Midbrain (tissue), 1 donor: Measurements from ENCODE around the gene GRIN2D.
"Not testable (repeated sequence)": the region's sequence is repeated elsewhere in the genome, so short reads cannot be mapped to it uniquely, and the experiment has no call there.

Experiments used
- DNase-seq: peaks from one replicate; lab custom pipeline; 2025; lab: John Stamatoyannopoulos, UW

The GRIN2D gene

GRCh38 chr19:48371771-48372170 lies 21.7 kb upstream of the GRIN2D start:
- not testable (repeated sequence) for DNase-seq

- DNase-seq = no peak
Observed at GRCh38 chr19:48372904-48373303, 20.6 kb upstream of the GRIN2D start.

- DNase-seq = no peak
Observed at GRCh38 chr19:48373567-48373966, 19.9 kb upstream of the GRIN2D start.

GRCh38 chr19:48378194-48378570 lies 15.3 kb upstream of the GRIN2D start:
- DNase-seq = no peak

- DNase-seq = no peak
Observed at GRCh38 chr19:48379058-48379457, 14.4 kb upstream of the GRIN2D start.

- no peak for DNase-seq
Observed at GRCh38 chr19:48381178-48381950, 12.1 kb upstream of the GRIN2D start.

- DNase-seq = no peak
Observed at GRCh38 chr19:48382286-48382685, 11.2 kb upstream of the GRIN2D start.

GRCh38 chr19:48385461-48386087 lies 7.9 kb upstream of the GRIN2D start:
- DNase-seq = no peak

GRCh38 chr19:48386981-48387380 lies 6.5 kb upstream of the GRIN2D start:
- no peak for DNase-seq

- DNase-seq = peak; percentile 25
Observed at GRCh38 chr19:48390188-48391099, 3.0 kb upstream of the GRIN2D start.

GRCh38 chr19:48391100-48392005 lies 2.1 kb upstream of the GRIN2D start, which contains the start of gene KDELR1:
Gene KDELR1, minus strand, starts transcription at chr19:48391551. Its CDS starts 193 bp downstream, at chr19:48391358.
- DNase-seq = peak; percentile 87

- not testable (repeated sequence) for DNase-seq
Observed at GRCh38 chr19:48392006-48392344, 1.5 kb upstream of the GRIN2D start.

GRCh38 chr19:48392860-48393558 lies 459 bp upstream of the GRIN2D start:
- no peak for DNase-seq

GRCh38 chr19:48394331-48395169 lies 1.1 kb downstream of the GRIN2D start:
- DNase-seq = no peak

- DNase-seq = no peak
Observed at GRCh38 chr19:48395170-48395455, 1.6 kb downstream of the GRIN2D start.

- no peak for DNase-seq
Observed at GRCh38 chr19:48395499-48395898, 2.0 kb downstream of the GRIN2D start.

GRCh38 chr19:48396016-48396823 lies 2.8 kb downstream of the GRIN2D start:
- DNase-seq = no peak

GRCh38 chr19:48396824-48397176 lies 3.3 kb downstream of the GRIN2D start:
- DNase-seq = no peak
